Epithelial cell of esophagus (primary cell): ENCODE data around the gene VCAM1.

Source experiments
- DNase-seq: peaks from one replicate; pipeline ENCODE4 v3.0.0; 2010; ENCODE audit warnings: low read depth
- H3K4me3 ChIP-seq: 2 replicates; pipeline ENCODE4 v1.5.1; 2011; ENCODE audit warnings: mild to moderate bottlenecking, low read length, control low read depth
- TF ChIP-seq, protein P1 (sequence below): IDR thresholded peaks from 2 replicates; pipeline ENCODE4 v1.5.1; 2011; ENCODE audit warnings: low read depth, mild to moderate bottlenecking, low read length, control low read depth, inconsistent platforms; ENCODE audit not compliant: insufficient read depth; ENCODE audit errors: missing control alignments

VCAM1 gene

DNA sequence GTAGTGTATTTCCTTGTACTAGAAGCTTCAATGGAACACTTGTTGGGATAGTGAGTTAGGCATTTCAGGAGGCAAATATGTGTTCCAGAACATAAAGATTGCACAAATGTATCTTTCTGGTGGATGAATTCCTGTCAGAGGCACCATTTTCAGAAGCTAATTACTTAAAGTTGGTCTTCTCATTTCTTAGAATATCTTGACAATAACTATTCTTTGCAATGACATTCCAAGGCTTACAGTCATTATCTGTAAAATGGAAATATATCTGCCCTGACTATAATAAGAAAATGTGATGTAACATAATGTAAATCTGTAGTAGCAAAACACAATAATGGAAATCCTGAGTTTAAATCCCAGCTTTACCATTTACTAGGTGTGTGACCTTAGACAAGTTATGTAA lies 2.7 kb downstream of the VCAM1 start:
- H3K4me3 ChIP-seq: no peak overlapping the region
- no peak for DNase-seq
- TF ChIP-seq, protein P1, sequence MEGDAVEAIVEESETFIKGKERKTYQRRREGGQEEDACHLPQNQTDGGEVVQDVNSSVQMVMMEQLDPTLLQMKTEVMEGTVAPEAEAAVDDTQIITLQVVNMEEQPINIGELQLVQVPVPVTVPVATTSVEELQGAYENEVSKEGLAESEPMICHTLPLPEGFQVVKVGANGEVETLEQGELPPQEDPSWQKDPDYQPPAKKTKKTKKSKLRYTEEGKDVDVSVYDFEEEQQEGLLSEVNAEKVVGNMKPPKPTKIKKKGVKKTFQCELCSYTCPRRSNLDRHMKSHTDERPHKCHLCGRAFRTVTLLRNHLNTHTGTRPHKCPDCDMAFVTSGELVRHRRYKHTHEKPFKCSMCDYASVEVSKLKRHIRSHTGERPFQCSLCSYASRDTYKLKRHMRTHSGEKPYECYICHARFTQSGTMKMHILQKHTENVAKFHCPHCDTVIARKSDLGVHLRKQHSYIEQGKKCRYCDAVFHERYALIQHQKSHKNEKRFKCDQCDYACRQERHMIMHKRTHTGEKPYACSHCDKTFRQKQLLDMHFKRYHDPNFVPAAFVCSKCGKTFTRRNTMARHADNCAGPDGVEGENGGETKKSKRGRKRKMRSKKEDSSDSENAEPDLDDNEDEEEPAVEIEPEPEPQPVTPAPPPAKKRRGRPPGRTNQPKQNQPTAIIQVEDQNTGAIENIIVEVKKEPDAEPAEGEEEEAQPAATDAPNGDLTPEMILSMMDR: no peak

DNA sequence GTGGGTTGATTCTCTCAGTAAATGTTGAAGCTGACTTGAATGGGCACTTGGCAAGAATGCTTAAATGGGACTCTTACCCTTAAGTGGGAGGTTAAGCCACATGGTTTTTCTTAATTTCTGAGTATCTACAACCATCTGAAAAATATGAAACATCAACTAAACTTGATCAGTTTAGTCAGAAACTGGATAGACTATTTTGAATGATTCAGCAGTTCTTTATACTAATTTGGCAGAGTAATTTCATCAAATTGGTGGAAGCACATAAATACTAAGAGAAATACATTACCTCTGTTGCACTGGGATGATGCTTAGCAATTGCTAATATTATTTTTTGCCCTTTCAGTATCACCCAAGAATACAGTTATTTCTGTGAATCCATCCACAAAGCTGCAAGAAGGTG lies 4.7 kb downstream of the VCAM1 start:
- no peak for DNase-seq
- H3K4me3 ChIP-seq: no peak overlapping the region
- TF ChIP-seq, protein P1: no peak

GRCh38 chr1:100730130-100730529 lies 10.6 kb downstream of the VCAM1 start:
- no peak for DNase-seq
- TF ChIP-seq, protein P1: no peak
- no peak overlapping the region for H3K4me3 ChIP-seq

DNA sequence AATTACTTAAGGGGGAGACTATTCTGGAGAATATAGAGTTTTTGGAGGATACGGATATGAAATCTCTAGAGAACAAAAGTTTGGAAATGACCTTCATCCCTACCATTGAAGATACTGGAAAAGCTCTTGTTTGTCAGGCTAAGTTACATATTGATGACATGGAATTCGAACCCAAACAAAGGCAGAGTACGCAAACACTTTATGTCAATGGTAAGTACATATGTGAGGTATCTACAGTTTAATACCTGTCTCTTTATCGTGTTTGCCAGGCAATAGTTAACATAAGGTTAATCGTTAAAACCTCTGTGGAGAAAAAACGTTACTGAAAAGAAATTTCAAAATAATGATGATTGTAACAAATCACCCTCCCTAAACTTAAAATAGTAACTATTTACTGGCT lies 11.8 kb downstream of the VCAM1 start:
- no peak overlapping the region for H3K4me3 ChIP-seq
- TF ChIP-seq, protein P1: no peak
- DNase-seq: no peak

GRCh38 chr1:100731758-100732157 lies 12.2 kb downstream of the VCAM1 start:
- TF ChIP-seq, protein P1: no peak

GRCh38 chr1:100734676-100735075 lies 15.1 kb downstream of the VCAM1 start:
- no peak overlapping the region for H3K4me3 ChIP-seq
- peak; percentile 15 for DNase-seq
- TF ChIP-seq, protein P1: no peak

More at GRCh38 chr1:100731758-100732157, 12.2 kb downstream of the VCAM1 start:
- no peak overlapping the region for H3K4me3 ChIP-seq
- DNase-seq: no peak

GRCh38 chr1:100735244-100735643 lies 15.7 kb downstream of the VCAM1 start:
- no peak for DNase-seq
- no peak overlapping the region for H3K4me3 ChIP-seq
- TF ChIP-seq, protein P1: no peak
